ENCODE data around the gene HJURP. TPM values are rescaled to one million over a fixed set of nuclear protein-coding genes. Genes with fewer than 3 reads are reported as not detected.

Gene HJURP
- total RNA-seq, 1 donor from 2014 or later = 42.1 TPM

DNA sequence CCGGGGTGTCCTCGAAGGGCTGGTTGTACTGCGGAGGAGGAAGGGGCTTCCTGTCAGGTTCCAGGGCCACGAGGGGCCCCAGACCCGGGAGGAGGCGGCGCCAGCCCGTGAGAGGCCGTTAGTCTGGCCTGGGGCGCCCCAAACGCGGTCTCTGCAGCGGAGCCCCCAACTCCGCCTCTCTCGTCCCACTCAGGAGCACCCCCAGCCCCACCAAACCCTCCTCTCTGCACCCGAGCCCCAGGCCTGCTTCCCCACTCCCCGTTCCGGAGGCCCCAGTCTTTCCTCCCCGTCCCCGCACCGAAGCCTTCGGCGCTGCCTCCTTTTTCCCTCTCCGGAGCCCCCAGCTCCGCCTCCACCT lies 473 bp downstream of the HJURP start:
- Mint-ChIP-seq H3K4me1 (ENCODE audit: unreplicated experiment) (peaks cover 22% of the 10 kb centered on the region), H3K9me3 (no peaks in the 10 kb centered on the region), H3K4me3 (peak overlapping the region; percentile 99), H3K36me3 (peaks cover 14% of the 10 kb centered on the region), H3K27ac (peak overlapping the region; percentile 92), H3K27me3 (no peaks in the 10 kb centered on the region)
- TF ChIP-seq, protein P1, sequence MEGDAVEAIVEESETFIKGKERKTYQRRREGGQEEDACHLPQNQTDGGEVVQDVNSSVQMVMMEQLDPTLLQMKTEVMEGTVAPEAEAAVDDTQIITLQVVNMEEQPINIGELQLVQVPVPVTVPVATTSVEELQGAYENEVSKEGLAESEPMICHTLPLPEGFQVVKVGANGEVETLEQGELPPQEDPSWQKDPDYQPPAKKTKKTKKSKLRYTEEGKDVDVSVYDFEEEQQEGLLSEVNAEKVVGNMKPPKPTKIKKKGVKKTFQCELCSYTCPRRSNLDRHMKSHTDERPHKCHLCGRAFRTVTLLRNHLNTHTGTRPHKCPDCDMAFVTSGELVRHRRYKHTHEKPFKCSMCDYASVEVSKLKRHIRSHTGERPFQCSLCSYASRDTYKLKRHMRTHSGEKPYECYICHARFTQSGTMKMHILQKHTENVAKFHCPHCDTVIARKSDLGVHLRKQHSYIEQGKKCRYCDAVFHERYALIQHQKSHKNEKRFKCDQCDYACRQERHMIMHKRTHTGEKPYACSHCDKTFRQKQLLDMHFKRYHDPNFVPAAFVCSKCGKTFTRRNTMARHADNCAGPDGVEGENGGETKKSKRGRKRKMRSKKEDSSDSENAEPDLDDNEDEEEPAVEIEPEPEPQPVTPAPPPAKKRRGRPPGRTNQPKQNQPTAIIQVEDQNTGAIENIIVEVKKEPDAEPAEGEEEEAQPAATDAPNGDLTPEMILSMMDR (conservative IDR thresholded peaks at IDR 0.05) = no peak
- no peak for DNase-seq (ENCODE audit: extremely low spot score, unreplicated experiment)

DNA sequence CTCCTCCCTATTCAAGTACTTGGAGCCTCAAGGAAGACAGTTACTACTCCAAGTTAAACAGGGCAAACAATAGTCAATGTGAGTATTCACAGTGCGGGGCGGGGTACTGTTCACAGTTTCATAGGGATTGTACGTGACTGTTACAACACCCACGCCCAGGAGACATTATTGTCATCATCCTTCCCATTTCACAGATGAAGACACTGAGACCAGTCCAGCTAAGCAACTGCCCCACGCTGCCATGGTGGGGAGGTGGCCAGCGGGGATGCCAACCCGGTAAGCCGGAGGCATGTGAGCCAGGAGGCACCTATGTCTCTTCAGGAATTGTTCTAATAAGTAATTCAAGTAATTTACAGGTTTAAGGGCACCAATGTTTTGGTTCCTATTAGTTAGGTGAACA lies 982 bp downstream of the HJURP start:
- Mint-ChIP-seq H3K9me3 (no peaks in the 10 kb centered on the region), H3K4me3 (peak overlapping the region; percentile 99), H3K27ac (peak overlapping the region; percentile 43), H3K36me3 (peaks cover 14% of the 10 kb centered on the region), H3K4me1 (ENCODE audit: unreplicated experiment) (peaks cover 22% of the 10 kb centered on the region), H3K27me3 (no peaks in the 10 kb centered on the region)
- TF ChIP-seq, protein P1 (conservative IDR thresholded peaks at IDR 0.05) = no peak
- DNase-seq (ENCODE audit: extremely low spot score, unreplicated experiment) = no peak

DNA sequence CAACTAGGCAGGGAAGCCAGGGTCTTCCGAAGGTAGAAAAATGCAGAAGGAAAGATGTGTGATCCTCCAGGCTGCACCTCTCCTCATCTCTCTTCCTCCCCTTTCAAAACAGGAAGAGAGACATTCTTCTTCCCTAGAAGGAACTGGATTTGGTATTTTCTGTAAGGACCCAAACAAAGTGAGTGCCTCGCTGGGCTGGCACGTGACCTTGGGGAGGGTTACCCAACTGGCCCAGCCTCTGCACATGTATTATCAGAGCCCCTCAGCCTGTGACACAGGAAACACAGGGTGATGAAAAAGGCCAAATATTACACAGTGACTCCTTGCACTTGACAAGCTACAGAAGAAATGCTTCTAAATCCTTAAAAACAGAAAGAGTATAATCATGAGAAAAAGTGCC lies 2.3 kb downstream of the HJURP start:
- no peaks in the 10 kb centered on the region for H3K9me3 Mint-ChIP-seq
- peak overlapping the region; percentile 99 for H3K4me3 Mint-ChIP-seq

DNA sequence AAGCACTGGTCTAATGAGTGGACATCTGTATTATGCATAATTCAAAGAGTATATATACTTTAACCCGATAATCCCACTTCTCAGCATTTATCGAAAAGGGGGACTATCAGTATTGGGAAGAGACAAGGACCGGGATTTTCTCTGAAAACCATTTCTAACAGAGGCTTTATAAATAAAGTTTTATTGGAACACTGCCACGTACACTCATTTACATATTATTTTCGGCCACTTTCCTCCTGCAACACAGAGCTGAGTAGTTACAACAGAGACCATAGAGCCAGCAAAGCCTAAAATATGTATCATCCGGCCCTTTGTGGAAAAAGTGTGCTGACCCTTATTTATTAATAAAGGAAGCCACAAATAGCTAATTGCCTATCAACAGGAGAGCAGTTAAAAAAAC lies 3.2 kb downstream of the HJURP start:
- TF ChIP-seq, protein P1 (conservative IDR thresholded peaks at IDR 0.05) = no peak
- Mint-ChIP-seq H3K4me3 (no peak overlapping the region), H3K27ac (no peak overlapping the region), H3K9me3 (no peaks in the 10 kb centered on the region), H3K4me1 (ENCODE audit: unreplicated experiment) (peaks cover 22% of the 10 kb centered on the region), H3K36me3 (peaks cover 14% of the 10 kb centered on the region), H3K27me3 (no peaks in the 10 kb centered on the region)
- no peak for DNase-seq (ENCODE audit: extremely low spot score, unreplicated experiment)

More for the DNA sequence above, 2.3 kb downstream of the HJURP start:
- DNase-seq (ENCODE audit: extremely low spot score, unreplicated experiment) = no peak
- Mint-ChIP-seq H3K27ac (no peak overlapping the region), H3K4me1 (ENCODE audit: unreplicated experiment) (peaks cover 22% of the 10 kb centered on the region), H3K36me3 (peaks cover 14% of the 10 kb centered on the region), H3K27me3 (no peaks in the 10 kb centered on the region)
- TF ChIP-seq, protein P1 (conservative IDR thresholded peaks at IDR 0.05) = no peak

DNA sequence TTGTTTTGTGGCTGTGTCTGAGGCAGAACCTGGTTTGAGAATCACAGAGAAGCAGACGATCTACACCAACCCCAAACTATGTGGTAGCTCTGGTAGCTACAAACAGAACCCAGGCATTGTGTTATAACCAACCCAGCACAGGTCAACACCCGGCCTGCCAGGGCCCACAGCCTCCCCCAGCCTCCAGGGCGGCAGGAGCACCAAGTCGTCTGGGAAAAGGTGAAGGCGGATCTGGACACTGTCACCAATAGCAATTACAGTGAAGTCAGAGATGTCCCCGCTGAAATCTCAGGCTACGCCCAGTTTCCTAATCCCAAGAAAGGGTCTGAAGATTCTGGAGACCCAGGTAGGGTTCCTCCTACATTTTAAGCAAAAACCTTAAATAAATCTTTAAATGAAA lies 3.6 kb downstream of the HJURP start:
- Mint-ChIP-seq H3K4me1 (ENCODE audit: unreplicated experiment) (peaks cover 22% of the 10 kb centered on the region), H3K4me3 (no peak overlapping the region), H3K27ac (no peak overlapping the region), H3K36me3 (peaks cover 17% of the 10 kb centered on the region), H3K9me3 (no peaks in the 10 kb centered on the region), H3K27me3 (no peaks in the 10 kb centered on the region)
- TF ChIP-seq, protein P1 (conservative IDR thresholded peaks at IDR 0.05) = no peak
- no peak for DNase-seq (ENCODE audit: extremely low spot score, unreplicated experiment)

Data from type B pancreatic cell (in vitro differentiated cells).